ENCODE data around the gene MSX2.

DNA sequence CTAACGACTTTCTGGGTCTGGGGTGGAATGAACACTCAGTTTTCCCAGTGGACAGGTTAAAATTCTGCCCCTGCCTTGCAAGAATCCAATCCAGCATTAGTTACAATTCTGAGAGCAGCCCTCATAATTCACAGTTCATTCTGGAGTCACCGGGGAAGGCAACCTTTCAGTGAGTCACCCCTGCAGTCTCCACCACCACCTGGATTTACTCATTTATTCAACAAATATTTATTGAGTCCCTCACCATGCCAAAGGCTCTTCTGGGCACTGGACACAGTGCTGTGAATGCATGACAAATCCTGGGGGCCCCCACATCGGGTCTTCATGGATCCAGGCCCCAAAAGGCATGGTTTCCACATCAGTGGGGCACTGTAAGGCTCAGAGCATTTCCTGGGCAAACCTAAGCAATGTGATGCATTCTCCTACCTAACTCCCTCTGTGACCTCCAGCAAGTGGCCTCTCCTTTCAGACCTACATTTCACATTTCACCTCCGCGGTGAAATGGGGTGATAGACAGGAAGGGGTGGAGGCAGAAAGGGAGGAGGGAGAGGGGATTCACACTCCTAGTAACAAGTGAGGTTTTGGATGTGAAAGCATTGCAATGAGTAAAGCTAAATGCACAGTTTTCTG lies 6.4 kb upstream of the MSX2 start:
- TF ChIP-seq POLR2A (IDR thresholded peaks at IDR 0.05): no peak
- TF ChIP-seq, protein P1, sequence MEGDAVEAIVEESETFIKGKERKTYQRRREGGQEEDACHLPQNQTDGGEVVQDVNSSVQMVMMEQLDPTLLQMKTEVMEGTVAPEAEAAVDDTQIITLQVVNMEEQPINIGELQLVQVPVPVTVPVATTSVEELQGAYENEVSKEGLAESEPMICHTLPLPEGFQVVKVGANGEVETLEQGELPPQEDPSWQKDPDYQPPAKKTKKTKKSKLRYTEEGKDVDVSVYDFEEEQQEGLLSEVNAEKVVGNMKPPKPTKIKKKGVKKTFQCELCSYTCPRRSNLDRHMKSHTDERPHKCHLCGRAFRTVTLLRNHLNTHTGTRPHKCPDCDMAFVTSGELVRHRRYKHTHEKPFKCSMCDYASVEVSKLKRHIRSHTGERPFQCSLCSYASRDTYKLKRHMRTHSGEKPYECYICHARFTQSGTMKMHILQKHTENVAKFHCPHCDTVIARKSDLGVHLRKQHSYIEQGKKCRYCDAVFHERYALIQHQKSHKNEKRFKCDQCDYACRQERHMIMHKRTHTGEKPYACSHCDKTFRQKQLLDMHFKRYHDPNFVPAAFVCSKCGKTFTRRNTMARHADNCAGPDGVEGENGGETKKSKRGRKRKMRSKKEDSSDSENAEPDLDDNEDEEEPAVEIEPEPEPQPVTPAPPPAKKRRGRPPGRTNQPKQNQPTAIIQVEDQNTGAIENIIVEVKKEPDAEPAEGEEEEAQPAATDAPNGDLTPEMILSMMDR (IDR thresholded peaks at IDR 0.05): no peak

Measured in tibial nerve (tissue), 3 donors.